ENCODE results near the gene MST1.

DNA sequence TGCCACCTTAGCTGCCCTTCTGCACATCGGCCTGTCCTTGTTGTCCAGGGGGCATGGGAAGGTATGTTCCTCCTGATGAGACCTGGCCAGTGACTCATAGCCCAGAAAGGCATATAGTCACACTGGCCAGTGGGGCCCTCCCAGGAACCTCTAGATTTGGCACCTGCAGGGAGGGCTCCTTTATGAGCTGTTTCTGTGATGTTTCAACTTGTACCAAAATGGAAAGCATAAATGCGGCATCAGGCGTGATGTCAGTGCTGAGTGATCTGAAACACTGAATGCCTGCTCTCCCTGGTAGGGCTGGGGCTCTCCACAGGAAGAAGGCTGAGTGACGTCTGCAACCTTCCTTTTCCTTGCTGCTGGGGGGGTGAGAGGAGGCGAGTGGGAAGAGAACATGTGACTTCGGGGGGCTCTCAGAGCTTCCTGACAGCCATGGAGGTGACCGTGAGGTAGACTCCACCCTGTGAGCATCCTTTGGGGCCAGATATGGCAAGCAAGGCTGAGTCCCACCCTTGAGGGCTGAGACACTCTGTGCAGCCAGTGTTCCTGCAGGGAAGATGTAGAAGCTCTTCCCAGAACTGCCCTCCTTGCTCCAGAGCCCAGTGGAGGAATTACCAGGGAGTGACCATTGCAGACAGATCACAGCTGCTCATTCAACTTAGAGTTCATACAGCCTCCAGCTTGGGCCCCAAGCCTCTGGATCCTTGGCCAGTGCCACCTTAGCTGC lies 52.2 kb downstream of the MST1 start:
- TF ChIP-seq, protein P1, sequence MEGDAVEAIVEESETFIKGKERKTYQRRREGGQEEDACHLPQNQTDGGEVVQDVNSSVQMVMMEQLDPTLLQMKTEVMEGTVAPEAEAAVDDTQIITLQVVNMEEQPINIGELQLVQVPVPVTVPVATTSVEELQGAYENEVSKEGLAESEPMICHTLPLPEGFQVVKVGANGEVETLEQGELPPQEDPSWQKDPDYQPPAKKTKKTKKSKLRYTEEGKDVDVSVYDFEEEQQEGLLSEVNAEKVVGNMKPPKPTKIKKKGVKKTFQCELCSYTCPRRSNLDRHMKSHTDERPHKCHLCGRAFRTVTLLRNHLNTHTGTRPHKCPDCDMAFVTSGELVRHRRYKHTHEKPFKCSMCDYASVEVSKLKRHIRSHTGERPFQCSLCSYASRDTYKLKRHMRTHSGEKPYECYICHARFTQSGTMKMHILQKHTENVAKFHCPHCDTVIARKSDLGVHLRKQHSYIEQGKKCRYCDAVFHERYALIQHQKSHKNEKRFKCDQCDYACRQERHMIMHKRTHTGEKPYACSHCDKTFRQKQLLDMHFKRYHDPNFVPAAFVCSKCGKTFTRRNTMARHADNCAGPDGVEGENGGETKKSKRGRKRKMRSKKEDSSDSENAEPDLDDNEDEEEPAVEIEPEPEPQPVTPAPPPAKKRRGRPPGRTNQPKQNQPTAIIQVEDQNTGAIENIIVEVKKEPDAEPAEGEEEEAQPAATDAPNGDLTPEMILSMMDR (IDR thresholded peaks at IDR 0.05), result no peak
- TF ChIP-seq POLR2A (IDR thresholded peaks at IDR 0.05) (no peak), POLR2AphosphoS5 (IDR thresholded peaks at IDR 0.05) (no peak)

Measured in breast epithelium (tissue), 3 donors.